Cardiac fibroblast (primary cell): ENCODE results near the gene CISTR.

Source experiments
- DNase-seq, 2 donors: peaks; one replicate each; pipeline versions ENCODE4 v3.0.0 to v3.0.0-alpha.2; 2010; ENCODE audit warnings: low read depth in 2 of 2
- H3K4me3 ChIP-seq, 2 donors: replicated peaks in 1 of 2; 1 replicate in 1 of 2; 2 replicates in 1 of 2; pipeline ENCODE4 v1.5.1; 2011; ENCODE audit warnings: low read depth in 2 of 2, low read length in 2 of 2, mild to moderate bottlenecking in 2 of 2, moderate library complexity in 1 of 2
- TF ChIP-seq, protein P1 (sequence below): IDR thresholded peaks from one replicate; pipeline ENCODE4 v1.5.1; 2011; ENCODE audit warnings: low read depth, mild to moderate bottlenecking, low read length, inconsistent platforms

CISTR gene

DNA sequence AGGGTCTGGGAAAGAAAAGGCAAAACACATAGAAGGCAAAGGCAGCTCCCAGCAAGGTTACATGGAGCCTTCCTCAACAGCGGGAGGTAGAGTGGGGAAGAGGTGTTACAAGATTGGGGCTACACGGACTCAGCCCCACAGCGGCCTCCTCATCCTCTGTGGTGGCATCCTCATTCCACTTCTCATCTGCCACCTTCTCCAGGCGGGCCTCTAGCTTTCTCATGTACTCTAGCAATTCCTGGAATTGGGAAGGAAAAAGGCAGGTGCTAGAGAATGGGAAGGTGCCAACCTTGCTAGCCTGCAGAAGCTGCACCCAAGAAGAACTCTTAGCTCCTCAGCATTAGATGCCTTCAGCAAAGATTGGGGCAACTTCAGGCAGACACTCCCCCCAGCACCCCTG, 37.8 kb downstream of the CISTR start:
- TF ChIP-seq, protein P1, sequence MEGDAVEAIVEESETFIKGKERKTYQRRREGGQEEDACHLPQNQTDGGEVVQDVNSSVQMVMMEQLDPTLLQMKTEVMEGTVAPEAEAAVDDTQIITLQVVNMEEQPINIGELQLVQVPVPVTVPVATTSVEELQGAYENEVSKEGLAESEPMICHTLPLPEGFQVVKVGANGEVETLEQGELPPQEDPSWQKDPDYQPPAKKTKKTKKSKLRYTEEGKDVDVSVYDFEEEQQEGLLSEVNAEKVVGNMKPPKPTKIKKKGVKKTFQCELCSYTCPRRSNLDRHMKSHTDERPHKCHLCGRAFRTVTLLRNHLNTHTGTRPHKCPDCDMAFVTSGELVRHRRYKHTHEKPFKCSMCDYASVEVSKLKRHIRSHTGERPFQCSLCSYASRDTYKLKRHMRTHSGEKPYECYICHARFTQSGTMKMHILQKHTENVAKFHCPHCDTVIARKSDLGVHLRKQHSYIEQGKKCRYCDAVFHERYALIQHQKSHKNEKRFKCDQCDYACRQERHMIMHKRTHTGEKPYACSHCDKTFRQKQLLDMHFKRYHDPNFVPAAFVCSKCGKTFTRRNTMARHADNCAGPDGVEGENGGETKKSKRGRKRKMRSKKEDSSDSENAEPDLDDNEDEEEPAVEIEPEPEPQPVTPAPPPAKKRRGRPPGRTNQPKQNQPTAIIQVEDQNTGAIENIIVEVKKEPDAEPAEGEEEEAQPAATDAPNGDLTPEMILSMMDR = no peak
- no peak for DNase-seq
- H3K4me3 ChIP-seq = no peak overlapping the region

- TF ChIP-seq, protein P1 = no peak
- H3K4me3 ChIP-seq = no peak overlapping the region
- no peak for DNase-seq
Measured at GRCh38 chr12:53713516-53713915, 38.3 kb downstream of the CISTR start.

DNA sequence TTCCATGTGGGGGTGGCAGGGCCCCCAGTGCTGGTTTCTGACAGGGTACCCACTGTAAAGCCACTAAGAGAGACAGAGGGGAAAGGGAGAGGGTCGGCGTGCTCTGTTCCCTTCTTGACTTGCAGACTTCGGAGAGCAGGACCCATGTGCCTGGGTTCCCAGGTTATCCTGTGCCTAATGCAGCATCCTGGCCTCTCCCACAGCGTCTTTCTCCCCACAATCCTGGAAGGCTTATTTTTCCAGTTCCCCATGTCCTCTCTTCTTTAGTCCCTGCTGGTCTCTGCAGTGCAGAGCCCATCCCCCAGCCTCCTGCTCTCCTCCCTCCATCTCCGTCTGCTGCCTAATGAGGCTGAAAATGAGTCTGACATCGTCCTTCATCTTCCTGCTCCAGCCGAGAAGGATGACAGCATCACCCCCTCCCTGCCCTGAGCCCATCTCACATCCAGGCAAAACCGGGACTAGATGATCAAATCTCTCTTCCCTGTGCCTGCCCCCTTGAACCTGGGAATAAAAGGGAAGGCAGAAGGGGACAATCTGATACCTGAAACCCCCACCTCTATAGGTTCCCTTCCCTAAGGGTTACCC, 39.6 kb downstream of the CISTR start:
- DNase-seq = no peak
- no peak overlapping the region for H3K4me3 ChIP-seq
- TF ChIP-seq, protein P1 = no peak

GRCh38 chr12:53710091-53710490, 41.7 kb downstream of the CISTR start:
- TF ChIP-seq, protein P1 = no peak
- H3K4me3 ChIP-seq = no peak overlapping the region
- no peak for DNase-seq

DNA sequence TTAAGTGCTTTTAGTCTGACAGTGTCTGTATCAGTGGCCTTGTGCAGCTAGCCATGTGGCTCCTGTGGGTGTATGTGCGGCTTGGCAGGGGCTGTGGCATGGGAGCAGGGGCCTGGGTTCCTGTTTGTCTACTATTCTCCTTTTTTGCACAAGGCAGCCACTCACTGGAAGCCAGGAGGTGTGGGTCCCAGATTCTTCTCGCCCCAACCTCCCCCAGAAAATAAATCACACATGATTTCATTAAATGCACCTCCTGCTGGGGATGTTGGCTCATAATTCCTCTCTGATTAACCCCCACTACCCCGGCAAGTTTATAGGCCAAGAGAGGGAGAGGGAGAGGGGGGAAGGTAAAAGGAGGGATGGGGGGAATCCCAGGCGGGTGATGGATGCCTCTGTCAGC, 42.1 kb downstream of the CISTR start:
- no peak for DNase-seq
- TF ChIP-seq, protein P1 = no peak
- H3K4me3 ChIP-seq = no peak overlapping the region

- TF ChIP-seq, protein P1 = no peak
- no peak overlapping the region for H3K4me3 ChIP-seq
- DNase-seq = no peak
Measured at GRCh38 chr12:53706080-53706479, 45.7 kb downstream of the CISTR start.

DNA sequence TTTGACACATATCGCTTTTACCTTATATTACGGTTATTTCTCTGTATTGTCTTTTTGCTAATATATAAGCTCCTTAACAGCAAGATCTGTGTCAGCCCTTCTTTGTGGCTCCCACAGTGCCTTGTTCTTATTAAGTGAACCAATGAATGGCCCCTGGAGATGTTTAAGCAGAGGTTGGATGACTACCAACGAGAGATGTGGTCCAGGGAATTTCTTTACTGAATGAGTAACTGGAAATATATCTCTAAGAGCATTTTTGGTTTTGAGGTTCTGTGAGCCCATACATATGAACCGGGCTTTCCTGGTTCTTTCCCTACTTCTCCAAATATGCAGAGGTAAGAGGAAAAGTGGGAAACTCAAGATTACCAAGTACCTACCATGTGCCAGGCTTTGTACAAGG, 48.0 kb downstream of the CISTR start:
- TF ChIP-seq, protein P1 = no peak

More for the DNA sequence above, 48.0 kb downstream of the CISTR start:
- peak; percentile 23 to 53 for DNase-seq
- H3K4me3 ChIP-seq = no peak overlapping the region
